HG03060 (cell line): Measurements from ENCODE around the gene MEG3.

ENCODE experiments used
- ATAC-seq: cut with Tn5 transposase; IDR thresholded peaks from one replicate; pipeline ENCODE4 v1.9.1; 2021; ENCODE audit warnings: low read depth, moderate number of reproducible peaks; ENCODE audit not compliant: unreplicated experiment

Gene MEG3

DNA sequence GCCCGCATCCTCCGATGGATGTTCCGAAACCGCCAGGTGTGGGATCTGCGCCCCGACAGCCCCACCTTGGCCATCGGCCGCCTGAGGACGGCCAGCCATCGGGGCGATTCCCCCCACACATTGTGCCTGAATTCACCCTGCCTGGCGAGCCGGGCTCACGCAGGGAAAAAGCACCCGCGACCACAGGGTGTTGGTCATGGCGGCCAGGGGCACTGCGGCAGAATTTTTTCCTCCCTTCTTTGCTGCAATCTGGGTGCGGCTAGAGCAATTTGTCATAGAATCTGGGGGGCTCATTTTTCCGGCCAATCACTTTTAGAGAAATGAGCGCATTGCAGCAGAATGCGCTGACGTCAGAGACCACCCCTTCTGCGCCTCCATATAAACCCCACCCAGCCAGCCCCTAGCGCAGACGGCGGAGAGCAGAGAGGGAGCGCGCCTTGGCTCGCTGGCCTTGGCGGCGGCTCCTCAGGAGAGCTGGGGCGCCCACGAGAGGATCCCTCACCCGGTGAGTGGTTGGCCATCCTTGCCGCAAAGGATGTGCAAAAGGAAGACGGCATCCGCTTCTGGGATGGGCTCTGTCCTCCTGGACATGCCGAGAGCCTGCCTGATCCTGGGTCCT lies at the start of gene MEG3:
Gene MEG3 (plus strand): TSS at position 406 of the 619 bp plus-strand sequence.
- no peak for ATAC-seq

GRCh38 chr14:100776681-100777365 lies 49.1 kb upstream of the MEG3 start:
- ATAC-seq: no peak

GRCh38 chr14:100777366-100777817 lies 48.5 kb upstream of the MEG3 start:
- no peak for ATAC-seq

- ATAC-seq: no peak
These were observed 47.9 kb upstream of the MEG3 start for GRCh38 chr14:100777818-100778525.

DNA sequence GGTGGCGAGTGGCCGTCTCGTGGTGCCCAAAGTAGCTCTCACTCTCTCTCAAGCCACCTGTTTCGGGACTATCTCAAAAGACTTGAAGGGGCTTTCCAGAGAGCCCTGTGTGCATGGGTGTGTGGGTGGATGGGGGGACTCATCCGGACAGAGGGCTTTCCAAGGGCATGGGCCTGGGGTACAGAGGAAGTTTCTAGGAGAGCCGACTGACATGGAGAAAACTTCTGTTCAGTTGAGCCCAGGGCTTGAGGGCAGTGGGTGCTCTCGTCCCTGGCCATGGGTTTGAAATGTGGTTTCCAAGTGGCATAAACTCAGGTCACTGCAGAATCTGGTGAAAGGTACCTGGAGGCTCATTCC lies 47.4 kb upstream of the MEG3 start:
- no peak for ATAC-seq

- no peak for ATAC-seq
These were observed 46.8 kb upstream of the MEG3 start for GRCh38 chr14:100778951-100779690.

- no peak for ATAC-seq
These were observed 46.2 kb upstream of the MEG3 start for GRCh38 chr14:100779691-100780080.

DNA sequence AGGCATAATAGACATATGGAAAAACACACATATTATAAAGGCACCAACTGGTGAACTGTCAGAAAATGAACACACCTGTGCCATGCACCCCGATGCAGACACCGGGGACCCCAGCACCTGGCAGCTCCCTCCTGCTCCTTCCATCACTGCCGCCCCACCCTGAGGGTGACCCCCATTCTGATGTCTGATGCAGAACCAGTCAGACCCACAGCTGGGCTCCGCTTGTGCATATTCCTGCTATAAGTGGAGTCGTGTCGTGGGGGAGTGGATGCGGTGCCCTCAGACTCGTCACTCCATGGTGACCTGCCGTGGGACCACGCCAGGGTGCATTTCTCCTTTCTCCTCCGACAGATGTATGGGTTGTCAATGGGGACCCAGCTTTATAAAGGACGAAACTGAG lies 45.7 kb upstream of the MEG3 start:
- no peak for ATAC-seq

DNA sequence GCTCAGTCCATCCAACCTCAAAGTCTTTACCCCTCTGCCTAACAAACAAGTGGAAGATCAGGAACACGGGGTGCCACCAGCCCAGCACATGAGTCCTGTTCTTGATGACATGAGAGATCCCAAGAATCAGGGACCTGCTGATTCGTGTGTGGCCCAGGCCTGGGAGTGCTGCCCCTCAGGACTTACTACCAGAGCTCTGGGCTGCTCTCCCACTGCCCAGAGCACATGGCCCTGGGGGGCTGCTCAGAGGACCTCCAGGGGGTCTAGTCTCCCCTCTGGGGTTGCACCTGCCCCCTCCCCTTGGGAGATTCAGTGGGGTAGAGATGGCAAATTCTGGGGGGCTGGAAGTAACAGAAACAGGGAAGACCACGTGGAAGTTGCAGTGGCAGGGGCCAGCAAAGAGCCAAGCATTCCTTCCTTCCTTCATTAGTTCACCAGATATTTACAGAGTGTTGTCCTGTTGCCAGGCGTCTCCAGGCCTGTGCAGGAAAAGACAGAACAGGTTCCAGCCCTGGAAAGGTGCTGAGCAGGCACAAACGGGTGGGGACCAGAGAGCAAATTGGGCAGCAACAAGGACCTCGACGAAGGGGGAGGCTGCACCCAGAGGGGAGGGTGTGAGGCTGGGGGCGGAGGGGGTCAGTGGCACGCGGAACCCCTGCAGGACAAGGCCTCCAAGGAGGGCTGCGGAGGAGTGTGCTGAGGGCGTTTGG lies 45.1 kb upstream of the MEG3 start:
- no peak for ATAC-seq

DNA sequence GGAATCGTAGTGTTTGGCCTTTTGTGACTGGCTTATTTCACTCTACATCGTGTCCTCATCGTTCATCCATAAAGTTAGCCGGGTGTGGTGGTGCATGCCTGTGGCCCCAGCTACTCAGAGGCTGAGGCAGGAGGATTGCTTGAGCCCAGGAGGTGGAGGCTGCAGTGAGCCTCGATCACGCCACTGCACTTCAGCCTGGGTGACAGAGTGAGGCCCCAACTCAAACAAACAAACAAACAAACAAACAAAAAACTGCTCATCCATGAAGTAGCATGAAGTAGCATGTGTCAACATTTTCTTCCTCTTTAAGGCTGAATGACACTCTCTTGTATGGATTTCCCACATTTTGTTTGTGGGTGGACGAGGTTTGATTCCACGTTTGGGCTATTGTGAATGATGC lies 44.0 kb upstream of the MEG3 start:
- ATAC-seq: no peak

GRCh38 chr14:100782516-100783320 lies 43.2 kb upstream of the MEG3 start:
- no peak for ATAC-seq

DNA sequence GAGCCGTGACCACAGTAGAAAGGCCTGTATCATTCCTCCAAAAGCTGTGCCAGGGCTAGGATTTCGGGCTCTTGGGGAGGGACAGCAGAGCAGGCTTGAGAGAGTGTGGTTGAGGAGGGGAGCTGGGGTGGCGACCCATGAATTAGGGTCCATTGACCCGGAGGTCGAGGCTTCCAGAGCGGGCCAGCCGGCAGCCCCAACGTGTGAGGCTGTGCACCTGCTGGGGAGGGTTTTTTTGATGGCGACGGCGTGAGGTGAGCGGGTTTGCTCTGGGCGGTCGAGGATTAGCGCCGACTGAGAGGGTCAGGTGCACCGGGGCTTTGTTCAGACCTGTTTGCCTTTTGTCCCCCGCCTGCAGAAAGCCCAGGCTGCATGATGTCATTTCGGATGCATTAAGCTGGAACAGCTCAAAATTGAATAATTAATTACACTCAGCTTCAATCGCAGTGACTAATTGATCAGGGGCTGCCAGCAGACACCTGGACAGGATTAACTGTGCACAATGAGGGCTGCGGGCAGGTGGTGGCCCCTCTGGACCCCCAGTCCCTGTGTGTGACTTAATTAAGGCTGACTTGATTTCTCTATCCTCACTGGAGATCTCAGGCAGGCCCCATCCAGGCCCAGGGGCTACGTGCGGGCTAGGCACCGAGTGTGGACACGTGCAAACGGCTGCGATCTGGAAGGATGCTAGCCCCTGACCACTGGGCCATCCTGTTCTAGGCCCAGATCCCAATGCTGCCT lies 42.1 kb upstream of the MEG3 start:
- no peak for ATAC-seq

DNA sequence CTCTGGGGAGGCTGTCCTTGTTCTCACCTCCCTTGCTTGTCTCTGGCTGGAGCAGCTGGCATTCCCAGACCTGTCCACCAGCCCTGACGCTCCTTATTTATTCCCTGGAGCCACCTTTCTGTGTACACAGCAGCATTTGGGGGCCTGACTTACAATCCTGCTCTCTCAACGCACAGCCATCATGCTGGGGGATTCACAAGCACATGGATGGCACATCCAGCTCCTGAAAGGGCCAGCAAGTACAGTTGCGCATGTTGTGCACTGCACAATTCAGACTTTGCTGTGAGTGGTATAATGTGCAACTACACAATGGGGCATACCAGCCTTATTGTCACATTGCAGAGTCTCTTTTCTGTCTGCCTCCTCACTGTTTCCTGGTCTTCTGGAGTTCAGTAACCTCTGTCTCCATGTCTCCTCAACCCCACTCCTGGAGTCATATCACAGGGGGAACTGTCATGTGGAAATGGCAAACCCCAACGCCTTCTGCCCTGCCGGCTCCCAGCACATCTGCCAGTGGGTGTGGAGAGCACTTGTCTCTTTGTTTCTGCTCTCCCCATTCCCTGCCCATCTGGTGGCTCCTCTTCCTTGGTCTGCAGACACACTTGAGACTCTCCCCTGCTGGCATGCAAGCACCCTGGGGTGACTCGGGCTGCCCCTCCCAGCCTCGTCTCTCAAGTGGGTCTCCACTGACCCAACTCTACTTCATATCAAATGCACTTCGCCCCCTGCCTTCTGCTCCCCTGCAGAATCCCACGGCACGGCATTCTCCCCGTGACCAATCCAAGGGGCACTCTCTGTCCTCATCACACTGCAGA lies 41.2 kb upstream of the MEG3 start:
- no peak for ATAC-seq

DNA sequence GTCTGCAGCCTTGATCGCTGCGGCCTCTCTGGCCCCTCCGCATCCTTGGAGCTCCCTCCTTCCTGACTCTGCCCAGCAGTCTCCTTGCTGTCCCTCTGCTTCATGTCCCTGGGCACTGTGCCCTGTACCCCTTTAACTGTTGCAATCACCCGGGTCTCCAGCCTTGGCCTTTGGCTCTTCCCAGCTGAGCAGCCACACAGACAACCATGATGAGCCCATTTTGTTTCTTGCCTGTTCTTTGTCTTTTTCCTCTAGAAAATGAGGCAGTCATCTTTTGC lies 40.6 kb upstream of the MEG3 start:
- ATAC-seq: no peak

GRCh38 chr14:100785626-100786025 lies 40.3 kb upstream of the MEG3 start:
- no peak for ATAC-seq

GRCh38 chr14:100786131-100786530 lies 39.8 kb upstream of the MEG3 start:
- ATAC-seq: no peak

- no peak for ATAC-seq
These were observed 39.2 kb upstream of the MEG3 start for GRCh38 chr14:100786576-100787219.

- ATAC-seq: no peak
These were observed 38.3 kb upstream of the MEG3 start for GRCh38 chr14:100787659-100788058.
